GM18499 (cell line): ENCODE measurements around the gene SKIC2.

Source experiments
- ATAC-seq: cut with Tn5 transposase; IDR thresholded peaks from one replicate; pipeline ENCODE4 v1.9.1; 2021; ENCODE audit warnings: moderate number of reproducible peaks; ENCODE audit not compliant: insufficient read depth, unreplicated experiment

The SKIC2 gene

DNA sequence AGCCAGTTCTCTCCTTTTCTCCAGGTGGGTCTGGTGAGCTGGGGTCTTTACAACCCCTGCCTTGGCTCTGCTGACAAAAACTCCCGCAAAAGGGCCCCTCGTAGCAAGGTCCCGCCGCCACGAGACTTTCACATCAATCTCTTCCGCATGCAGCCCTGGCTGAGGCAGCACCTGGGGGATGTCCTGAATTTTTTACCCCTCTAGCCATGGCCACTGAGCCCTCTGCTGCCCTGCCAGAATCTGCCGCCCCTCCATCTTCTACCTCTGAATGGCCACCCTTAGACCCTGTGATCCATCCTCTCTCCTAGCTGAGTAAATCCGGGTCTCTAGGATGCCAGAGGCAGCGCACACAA, 13.8 kb upstream of the SKIC2 start:
- ATAC-seq = no peak

DNA sequence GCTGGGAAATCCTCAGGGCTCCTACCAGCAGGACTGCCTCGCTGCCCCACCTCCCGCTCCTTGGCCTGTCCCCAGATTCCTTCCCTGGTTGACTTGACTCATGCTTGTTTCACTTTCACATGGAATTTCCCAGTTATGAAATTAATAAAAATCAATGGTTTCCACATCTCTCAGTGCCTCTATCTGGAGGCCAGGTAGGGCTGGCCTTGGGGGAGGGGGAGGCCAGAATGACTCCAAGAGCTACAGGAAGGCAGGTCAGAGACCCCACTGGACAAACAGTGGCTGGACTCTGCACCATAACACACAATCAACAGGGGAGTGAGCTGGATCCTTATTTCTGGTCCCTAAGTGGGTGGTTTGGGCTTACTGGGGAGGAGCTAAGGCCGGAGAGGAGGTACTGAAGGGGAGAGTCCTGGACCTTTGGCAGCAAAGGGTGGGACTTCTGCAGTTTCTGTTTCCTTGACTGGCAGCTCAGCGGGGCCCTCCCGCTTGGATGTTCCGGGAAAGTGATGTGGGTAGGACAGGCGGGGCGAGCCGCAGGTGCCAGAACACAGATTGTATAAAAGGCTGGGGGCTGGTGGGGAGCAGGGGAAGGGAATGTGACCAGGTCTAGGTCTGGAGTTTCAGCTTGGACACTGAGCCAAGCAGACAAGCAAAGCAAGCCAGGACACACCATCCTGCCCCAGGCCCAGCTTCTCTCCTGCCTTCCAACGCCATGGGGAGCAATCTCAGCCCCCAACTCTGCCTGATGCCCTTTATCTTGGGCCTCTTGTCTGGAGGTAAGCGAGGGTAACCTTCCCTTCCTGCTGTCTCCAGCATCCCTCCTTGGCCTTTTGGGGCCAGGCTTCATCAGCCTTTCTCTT, 13.2 kb upstream of the SKIC2 start, which contains the start of gene CFB:
Gene CFB (plus strand): TSS at position 589 of the 863 bp plus-strand sequence. CDS start 127 bp downstream, at position 716.
- ATAC-seq = no peak

DNA sequence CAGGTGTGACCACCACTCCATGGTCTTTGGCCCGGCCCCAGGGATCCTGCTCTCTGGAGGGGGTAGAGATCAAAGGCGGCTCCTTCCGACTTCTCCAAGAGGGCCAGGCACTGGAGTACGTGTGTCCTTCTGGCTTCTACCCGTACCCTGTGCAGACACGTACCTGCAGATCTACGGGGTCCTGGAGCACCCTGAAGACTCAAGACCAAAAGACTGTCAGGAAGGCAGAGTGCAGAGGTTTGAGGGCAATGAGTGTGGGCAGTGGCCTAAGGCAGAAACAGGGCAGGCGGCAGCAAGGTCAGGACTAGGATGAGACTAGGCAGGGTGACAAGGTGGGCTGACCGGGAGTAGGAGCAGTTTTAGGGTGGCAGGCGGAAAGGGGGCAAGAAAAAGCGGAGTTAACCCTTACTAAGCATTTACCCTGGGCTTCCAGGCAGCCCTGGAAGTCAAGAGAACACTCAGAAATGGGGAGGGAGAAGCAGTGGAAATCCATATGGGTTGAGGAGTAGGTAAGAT, 12.5 kb upstream of the SKIC2 start:
- ATAC-seq = no peak

- no peak for ATAC-seq
Measured at GRCh38 chr6:31947070-31947675, 11.8 kb upstream of the SKIC2 start.

DNA sequence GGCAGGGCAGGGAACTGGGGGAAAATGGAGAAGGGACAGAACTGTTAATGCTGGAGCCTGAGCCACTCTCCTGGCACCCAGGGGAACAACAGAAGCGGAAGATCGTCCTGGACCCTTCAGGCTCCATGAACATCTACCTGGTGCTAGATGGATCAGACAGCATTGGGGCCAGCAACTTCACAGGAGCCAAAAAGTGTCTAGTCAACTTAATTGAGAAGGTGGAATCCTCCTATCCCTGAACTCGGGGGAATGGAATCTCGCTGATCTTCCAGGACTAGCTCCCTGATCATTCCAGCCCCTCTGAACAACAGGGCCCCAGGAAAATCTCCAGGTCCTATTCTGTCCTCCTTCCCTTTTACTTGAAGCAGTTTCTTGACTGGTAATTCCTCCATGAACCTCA, 11.1 kb upstream of the SKIC2 start:
- no peak for ATAC-seq

DNA sequence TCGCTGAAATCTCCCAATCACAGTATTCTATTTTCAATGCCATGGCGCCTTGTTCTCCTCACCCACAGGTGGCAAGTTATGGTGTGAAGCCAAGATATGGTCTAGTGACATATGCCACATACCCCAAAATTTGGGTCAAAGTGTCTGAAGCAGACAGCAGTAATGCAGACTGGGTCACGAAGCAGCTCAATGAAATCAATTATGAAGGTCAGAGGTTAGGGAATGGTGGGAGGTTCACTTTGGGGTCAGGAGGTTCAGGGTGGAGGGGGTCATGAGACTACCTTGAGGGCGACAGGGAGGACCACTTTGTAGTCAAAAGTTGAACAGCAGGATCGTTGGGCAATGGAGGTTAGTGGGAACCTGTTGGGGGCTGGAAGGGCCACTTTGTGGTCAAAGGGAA, 10.7 kb upstream of the SKIC2 start:
- ATAC-seq = no peak

GRCh38 chr6:31948753-31949413, 10.1 kb upstream of the SKIC2 start:
- no peak for ATAC-seq

- ATAC-seq = no peak
Measured at GRCh38 chr6:31949926-31950548, 8.9 kb upstream of the SKIC2 start.

- ATAC-seq = no peak
Measured at GRCh38 chr6:31952140-31952805, 6.7 kb upstream of the SKIC2 start.

- ATAC-seq = no peak
Measured at GRCh38 chr6:31952890-31953289, 6.1 kb upstream of the SKIC2 start.

- no peak for ATAC-seq
Measured at GRCh38 chr6:31954511-31954910, 4.5 kb upstream of the SKIC2 start.

GRCh38 chr6:31956796-31957195, 2.2 kb upstream of the SKIC2 start:
- ATAC-seq = no peak

GRCh38 chr6:31958412-31958740, 599 bp upstream of the SKIC2 start:
- no peak for ATAC-seq

- ATAC-seq = no peak
Measured at GRCh38 chr6:31961616-31962015, 2.6 kb downstream of the SKIC2 start.

DNA sequence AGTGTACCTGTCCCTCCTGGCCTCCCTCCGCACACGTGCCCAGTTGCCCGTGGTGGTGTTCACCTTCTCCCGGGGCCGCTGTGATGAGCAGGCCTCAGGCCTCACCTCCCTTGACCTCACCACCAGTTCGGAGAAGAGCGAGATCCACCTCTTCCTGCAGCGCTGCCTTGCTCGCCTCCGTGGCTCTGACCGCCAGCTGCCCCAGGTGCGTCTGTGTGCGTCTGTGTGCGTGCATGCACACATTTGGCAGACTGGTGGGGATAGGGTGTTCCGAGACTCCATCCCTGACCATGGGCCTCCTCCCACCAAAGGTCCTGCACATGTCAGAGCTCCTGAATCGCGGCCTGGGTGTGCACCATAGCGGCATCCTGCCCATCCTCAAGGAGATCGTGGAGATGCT, 4.9 kb downstream of the SKIC2 start:
- ATAC-seq = no peak

GRCh38 chr6:31965700-31966099, 6.7 kb downstream of the SKIC2 start:
- no peak for ATAC-seq

GRCh38 chr6:31966506-31966905, 7.5 kb downstream of the SKIC2 start:
- ATAC-seq = no peak

GRCh38 chr6:31966997-31967925, 8.3 kb downstream of the SKIC2 start:
- ATAC-seq = no peak

- ATAC-seq = no peak
Measured at GRCh38 chr6:31967926-31968320, 8.9 kb downstream of the SKIC2 start.
